CD4-positive, alpha-beta T cell (primary cell): ENCODE results near the gene BOLL. TPM values are rescaled to one million over a fixed set of nuclear protein-coding genes. Genes with fewer than 3 reads are reported as not detected.

Experiments used
- ATAC-seq: fragments of 200-7000 bp; cut with Tn5 transposase; one replicate; pipeline ENCODE4 v1.10.0; 2022; ENCODE audit warnings: mild to moderate bottlenecking; ENCODE audit not compliant: poor library complexity
- CTCF ChIA-PET: fragments of 350-600 bp; sonication (Branson Sonifier 250); formaldehyde crosslinking; loops from one replicate; lab custom pipeline; 2021; ENCODE audit warnings: antibody characterized with exemption, inconsistent platforms; lab: Charles Lee
- POLR2A ChIA-PET: fragments of 350-600 bp; sonication (Branson Sonifier 250); formaldehyde crosslinking; loops from one replicate; lab custom pipeline; 2021; ENCODE audit warnings: antibody characterized with exemption, inconsistent platforms; lab: Charles Lee
- DNase-seq, 14 experiments: peaks; one replicate each; pipeline ENCODE4 v3.0.0-alpha.2; 2013 to 2020; ENCODE audit warnings: mixed read lengths in 2 of 14
- H3K27ac ChIP-seq, 2 donors: one replicate each; pipeline versions ENCODE4 v1.5.1 to v1.7.0; 2013; ENCODE audit warnings: low read length in 2 of 2, low read depth in 1 of 2, mild to moderate bottlenecking in 1 of 2
- H3K27me3 ChIP-seq, 2 experiments: 1 replicate in 1 of 2; 2 replicates in 1 of 2; pipeline versions ENCODE4 v1.6.1 to v1.7.0; 2013; ENCODE audit warnings: low read length in 2 of 2, control low read depth in 1 of 2, mild to moderate bottlenecking in 1 of 2, moderate library complexity in 1 of 2; ENCODE audit not compliant: insufficient read depth in 2 of 2, control insufficient read depth in 1 of 2
- H3K36me3 ChIP-seq: one replicate; pipeline ENCODE4 v1.6.1; 2013; ENCODE audit warnings: low read length, control low read depth; ENCODE audit not compliant: insufficient read depth
- H3K4me1 ChIP-seq: one replicate; pipeline ENCODE4 v1.6.1; 2013; ENCODE audit warnings: low read length, control low read depth; ENCODE audit not compliant: insufficient read depth
- H3K4me3 ChIP-seq: one replicate; pipeline ENCODE4 v1.5.1; 2013; ENCODE audit warnings: mild to moderate bottlenecking, low read length, moderate library complexity
- H3K9me3 ChIP-seq, 2 experiments: 1 replicate in 1 of 2; 2 replicates in 1 of 2; pipeline versions ENCODE4 v1.6.1 to v1.7.0; 2013; ENCODE audit warnings: low read length in 2 of 2, mild to moderate bottlenecking in 2 of 2, control low read depth in 1 of 2, moderate library complexity in 1 of 2; ENCODE audit not compliant: control insufficient read depth in 1 of 2, insufficient read depth in 1 of 2
- H3K27ac Mint-ChIP-seq: one replicate; pipeline ENCODE4 v1.8.0; 2020; ENCODE audit warnings: mixed read lengths
- H3K27me3 Mint-ChIP-seq: one replicate; pipeline ENCODE4 v1.8.0; 2021; ENCODE audit warnings: mixed read lengths
- H3K36me3 Mint-ChIP-seq: one replicate; pipeline ENCODE4 v1.8.0; 2021; ENCODE audit warnings: low read depth, mixed read lengths
- H3K4me1 Mint-ChIP-seq: one replicate; pipeline ENCODE4 v1.8.0; 2021; ENCODE audit warnings: low read depth, mixed read lengths
- H3K4me3 Mint-ChIP-seq: one replicate; pipeline ENCODE4 v1.8.0; 2020; ENCODE audit warnings: mild to moderate bottlenecking, mixed read lengths
- H3K9me3 Mint-ChIP-seq: one replicate; pipeline ENCODE4 v1.8.0; 2020; ENCODE audit warnings: mixed read lengths
- intact Hi-C, 2 experiments: fragments of 100-400 bp; cut with DNase I in 1 of 2; cut with micrococcal nuclease in 1 of 2; formaldehyde crosslinking; loops; one replicate each; pipeline versions ENCODE4 v1.15.1 to v1.9.0; 2023 to 2025; cut with DNase I, micrococcal nuclease
- total RNA-seq, 174 experiments: library from RNA in 2 of 174; stranded (reverse) in 2 of 174; gene quantifications; one replicate each; pipeline ENCODE4 v1.2.3 and lab custom pipeline; 2021 to 2026
- TF ChIP-seq, protein P1 (sequence below): fragments of 200-600 bp; IDR thresholded peaks from one replicate; pipeline ENCODE4 v1.8.0; 2022; ENCODE audit warnings: antibody characterized with exemption, mild to moderate bottlenecking

BOLL gene
- total RNA-seq, 2 experiments from 2014 or later, result not detected

DNA sequence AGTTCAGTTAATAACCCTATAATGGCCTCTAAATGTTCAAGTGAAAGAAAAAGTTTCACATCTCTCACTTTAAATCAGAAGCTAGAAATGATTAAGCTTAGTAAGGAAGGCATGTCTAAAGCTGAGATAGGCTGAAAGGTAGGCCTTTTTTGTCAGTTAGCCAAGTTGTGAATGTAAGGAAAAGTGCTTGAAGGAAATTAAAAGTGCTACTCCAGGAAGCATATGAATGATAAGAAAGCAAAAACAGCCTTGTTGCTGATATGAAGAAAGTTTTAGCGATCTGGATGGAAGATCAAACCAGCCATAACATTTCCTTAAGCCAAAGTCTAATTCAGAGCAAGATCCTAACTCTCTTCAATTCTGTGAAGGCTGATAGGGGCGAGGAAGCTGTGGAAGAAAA, 29.4 kb upstream of the BOLL start:
- DNase-seq (no peak), ATAC-seq (no peak)
- intact Hi-C loops, result no loop called here
- Histone ChIP-seq H3K27me3 (no peaks in the 10 kb centered on the region), H3K4me1 (no peaks in the 10 kb centered on the region), H3K27ac (no peak overlapping the region), H3K4me3 (no peak overlapping the region), H3K36me3 (peaks cover 5% of the 10 kb centered on the region), H3K9me3 (no peaks in the 10 kb centered on the region)
- peak overlapping the region; percentile 50 for H3K4me3 Mint-ChIP-seq
- POLR2A ChIA-PET, result interaction anchor here (0.9 to 3.5 kb wide), 4 partner anchors 10 to 216 kb away, joined by 3 to 12 read pairs (median 6); partner anchors contain the start of gene PLCL1
- TF ChIP-seq, protein P1, sequence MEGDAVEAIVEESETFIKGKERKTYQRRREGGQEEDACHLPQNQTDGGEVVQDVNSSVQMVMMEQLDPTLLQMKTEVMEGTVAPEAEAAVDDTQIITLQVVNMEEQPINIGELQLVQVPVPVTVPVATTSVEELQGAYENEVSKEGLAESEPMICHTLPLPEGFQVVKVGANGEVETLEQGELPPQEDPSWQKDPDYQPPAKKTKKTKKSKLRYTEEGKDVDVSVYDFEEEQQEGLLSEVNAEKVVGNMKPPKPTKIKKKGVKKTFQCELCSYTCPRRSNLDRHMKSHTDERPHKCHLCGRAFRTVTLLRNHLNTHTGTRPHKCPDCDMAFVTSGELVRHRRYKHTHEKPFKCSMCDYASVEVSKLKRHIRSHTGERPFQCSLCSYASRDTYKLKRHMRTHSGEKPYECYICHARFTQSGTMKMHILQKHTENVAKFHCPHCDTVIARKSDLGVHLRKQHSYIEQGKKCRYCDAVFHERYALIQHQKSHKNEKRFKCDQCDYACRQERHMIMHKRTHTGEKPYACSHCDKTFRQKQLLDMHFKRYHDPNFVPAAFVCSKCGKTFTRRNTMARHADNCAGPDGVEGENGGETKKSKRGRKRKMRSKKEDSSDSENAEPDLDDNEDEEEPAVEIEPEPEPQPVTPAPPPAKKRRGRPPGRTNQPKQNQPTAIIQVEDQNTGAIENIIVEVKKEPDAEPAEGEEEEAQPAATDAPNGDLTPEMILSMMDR, result no peak
- H3K9me3 Mint-ChIP-seq, result no peaks in the 10 kb centered on the region
- H3K36me3 Mint-ChIP-seq, result peaks cover 29% of the 10 kb centered on the region
- CTCF ChIA-PET, result interaction anchor here (0.6 to 1.5 kb wide), 2 partner anchors 10 to 313 kb away, joined by 3 to 4 read pairs; no protein-coding TSS in a partner anchor
- H3K27me3 Mint-ChIP-seq, result no peaks in the 10 kb centered on the region
- peak overlapping the region; percentile 22 for H3K27ac Mint-ChIP-seq
- peaks cover 77% of the 10 kb centered on the region for H3K4me1 Mint-ChIP-seq

DNA sequence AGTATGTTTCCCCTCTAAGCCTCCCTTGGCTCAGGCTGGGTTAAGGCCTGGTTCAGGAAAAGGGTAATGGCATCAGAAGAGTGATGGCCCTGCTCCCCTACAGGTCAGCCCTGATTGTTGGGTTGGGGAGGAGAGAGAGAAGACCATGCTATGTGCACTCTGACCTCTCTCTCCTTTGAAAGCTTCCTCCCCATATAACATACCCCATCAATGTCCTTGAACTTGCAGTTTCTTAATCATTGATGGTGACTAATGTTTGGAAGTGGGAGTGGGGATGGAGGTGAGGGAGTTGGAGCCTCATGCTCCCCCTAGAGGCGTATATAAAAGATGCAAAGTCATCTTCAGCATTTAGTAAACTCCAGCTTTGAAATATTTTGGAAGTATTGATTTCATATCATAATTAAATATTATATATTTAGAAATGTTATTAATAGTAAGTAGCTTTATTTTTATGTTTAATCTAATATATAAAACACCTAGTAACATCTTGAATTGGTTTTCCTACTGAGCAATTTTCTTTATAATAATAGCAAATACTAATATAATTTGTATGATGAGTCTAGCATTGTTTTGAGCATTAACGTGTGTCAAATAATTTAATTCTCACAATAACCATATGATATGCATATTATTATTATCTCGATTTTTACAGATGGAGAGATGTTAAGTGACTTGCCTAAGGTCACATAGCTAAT, 28.1 kb upstream of the BOLL start:
- Histone ChIP-seq H3K9me3 (no peaks in the 10 kb centered on the region), H3K4me3 (no peak overlapping the region), H3K36me3 (no peaks in the 10 kb centered on the region), H3K27me3 (no peaks in the 10 kb centered on the region), H3K27ac (no peak overlapping the region), H3K4me1 (peaks cover 7% of the 10 kb centered on the region)
- peak in 2 of 14 experiments; percentile 54 to 58 for DNase-seq
- Mint-ChIP-seq H3K4me1 (peaks cover 78% of the 10 kb centered on the region), H3K27me3 (no peaks in the 10 kb centered on the region), H3K4me3 (no peak overlapping the region), H3K27ac (no peak overlapping the region), H3K9me3 (no peaks in the 10 kb centered on the region), H3K36me3 (peaks cover 18% of the 10 kb centered on the region)
- ATAC-seq, result peak; percentile 24
- ChIA-PET POLR2A (interaction anchor here (1.0 to 3.5 kb wide), 5 partner anchors 8 to 75 kb away, joined by 3 to 12 read pairs (median 3); partner anchors contain the start of gene PLCL1), CTCF (interaction anchor here (0.7 to 1.9 kb wide), 8 partner anchors 11 to 314 kb away, joined by 3 to 14 read pairs (median 3); no protein-coding TSS in a partner anchor)
- intact Hi-C loops, result no loop called here
- TF ChIP-seq, protein P1, result peak; percentile 73

DNA sequence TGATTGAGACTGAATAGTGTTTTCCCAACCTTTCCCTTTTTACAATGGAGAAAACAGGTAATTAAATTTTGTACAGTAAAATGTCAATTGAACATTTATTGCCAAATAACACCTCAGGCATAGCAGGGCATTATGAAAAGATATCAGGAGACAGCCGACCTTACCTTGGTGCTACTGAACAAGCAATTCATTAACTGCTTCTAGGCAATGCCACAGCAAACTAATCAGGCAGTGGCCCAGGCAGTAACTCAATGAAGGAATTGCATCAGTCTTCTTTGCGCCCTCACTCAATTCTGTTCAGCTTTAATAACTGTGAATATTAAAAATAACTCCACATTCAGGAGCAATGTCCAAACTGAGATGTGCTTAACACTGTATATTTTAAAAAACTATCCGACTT, 25.4 kb upstream of the BOLL start:
- DNase-seq (no peak), ATAC-seq (no peak)
- H3K27me3 Mint-ChIP-seq, result no peaks in the 10 kb centered on the region
- TF ChIP-seq, protein P1, result no peak
- H3K36me3 Mint-ChIP-seq, result peaks cover 11% of the 10 kb centered on the region
- H3K27ac Mint-ChIP-seq, result peak overlapping the region; percentile 87
- Histone ChIP-seq H3K4me1 (peaks cover 17% of the 10 kb centered on the region), H3K27me3 (no peaks in the 10 kb centered on the region), H3K27ac (no peak overlapping the region), H3K4me3 (no peak overlapping the region), H3K36me3 (no peaks in the 10 kb centered on the region), H3K9me3 (no peaks in the 10 kb centered on the region)
- H3K4me3 Mint-ChIP-seq, result no peak overlapping the region
- POLR2A ChIA-PET, result interaction anchor here (0.7 to 1.1 kb wide), 3 partner anchors 37 to 317 kb away, joined by 3 read pairs; no protein-coding TSS in a partner anchor
- no peaks in the 10 kb centered on the region for H3K9me3 Mint-ChIP-seq
- H3K4me1 Mint-ChIP-seq, result peaks cover 88% of the 10 kb centered on the region
- CTCF ChIA-PET, result interaction anchor here (1.2 kb wide), 1 partner anchor 79 kb away, joined by 3 read pairs; no protein-coding TSS in a partner anchor
- intact Hi-C loops, result no loop called here
